HTERT RPE-1 (cell line): ENCODE measurements around the gene DPY19L1.
"Not testable (repeated sequence)": the region's sequence is repeated elsewhere in the genome, so short reads cannot be mapped to it uniquely, and the experiment has no call there.

Experiments used
- in situ Hi-C: fragments of 300-500 bp; cut with MboI; formaldehyde crosslinking; loops from 4 replicates; pipeline ENCODE4 v1.14.3; 2020; ENCODE audit warnings: low sequenced_read_pairs

The DPY19L1 gene

GRCh38 chr7:35035511-35035961 is 1.7 kb downstream of the DPY19L1 start:
- in situ Hi-C loops, result no loop called here

- in situ Hi-C loops, result no loop called here
Observed at GRCh38 chr7:35032166-35032565, 5.1 kb downstream of the DPY19L1 start.

GRCh38 chr7:35030848-35031247 is 6.4 kb downstream of the DPY19L1 start:
- in situ Hi-C loops, result no loop called here

GRCh38 chr7:35029311-35029710 is 8.0 kb downstream of the DPY19L1 start:
- in situ Hi-C loops, result no loop called here

- in situ Hi-C loops, result no loop called here
Observed at GRCh38 chr7:35026150-35026549, 11.1 kb downstream of the DPY19L1 start.

- in situ Hi-C loops, result no loop called here
Observed at GRCh38 chr7:35025369-35025870, 11.9 kb downstream of the DPY19L1 start.

- in situ Hi-C loops, result no loop called here
Observed at GRCh38 chr7:35024298-35024697, 13.0 kb downstream of the DPY19L1 start.

GRCh38 chr7:35022725-35023124 is 14.6 kb downstream of the DPY19L1 start:
- in situ Hi-C loops, result no loop called here

GRCh38 chr7:35021445-35021844 is 15.8 kb downstream of the DPY19L1 start:
- in situ Hi-C loops, result no loop called here

- in situ Hi-C loops, result no loop called here
Observed at GRCh38 chr7:35019801-35020200, 17.5 kb downstream of the DPY19L1 start.

- in situ Hi-C loops, result no loop called here
Observed at GRCh38 chr7:35019179-35019729, 18.0 kb downstream of the DPY19L1 start.

GRCh38 chr7:35015346-35015859 is 21.9 kb downstream of the DPY19L1 start:
- in situ Hi-C loops, result no loop called here

GRCh38 chr7:35012160-35012559 is 25.1 kb downstream of the DPY19L1 start:
- in situ Hi-C loops, result no loop called here

- in situ Hi-C loops, result no loop called here
Observed at GRCh38 chr7:35011085-35011484, 26.2 kb downstream of the DPY19L1 start.

- in situ Hi-C loops, result no loop called here
Observed at GRCh38 chr7:35007768-35008167, 29.5 kb downstream of the DPY19L1 start.

- in situ Hi-C loops, result no loop called here
Observed at GRCh38 chr7:35004531-35005095, 32.7 kb downstream of the DPY19L1 start.

GRCh38 chr7:35003679-35004303 is 33.5 kb downstream of the DPY19L1 start:
- in situ Hi-C loops, result no loop called here

GRCh38 chr7:35003177-35003650 is 34.1 kb downstream of the DPY19L1 start:
- in situ Hi-C loops, result not testable (repeated sequence)

- in situ Hi-C loops, result not testable (repeated sequence)
Observed at GRCh38 chr7:34998335-34998734, 39.0 kb downstream of the DPY19L1 start.

- in situ Hi-C loops, result not testable (repeated sequence)
Observed at GRCh38 chr7:34996423-34997090, 40.7 kb downstream of the DPY19L1 start.

GRCh38 chr7:34995757-34996156 is 41.5 kb downstream of the DPY19L1 start:
- in situ Hi-C loops, result no loop called here
